ENCODE measurements around the gene MTOR.

MTOR gene

DNA sequence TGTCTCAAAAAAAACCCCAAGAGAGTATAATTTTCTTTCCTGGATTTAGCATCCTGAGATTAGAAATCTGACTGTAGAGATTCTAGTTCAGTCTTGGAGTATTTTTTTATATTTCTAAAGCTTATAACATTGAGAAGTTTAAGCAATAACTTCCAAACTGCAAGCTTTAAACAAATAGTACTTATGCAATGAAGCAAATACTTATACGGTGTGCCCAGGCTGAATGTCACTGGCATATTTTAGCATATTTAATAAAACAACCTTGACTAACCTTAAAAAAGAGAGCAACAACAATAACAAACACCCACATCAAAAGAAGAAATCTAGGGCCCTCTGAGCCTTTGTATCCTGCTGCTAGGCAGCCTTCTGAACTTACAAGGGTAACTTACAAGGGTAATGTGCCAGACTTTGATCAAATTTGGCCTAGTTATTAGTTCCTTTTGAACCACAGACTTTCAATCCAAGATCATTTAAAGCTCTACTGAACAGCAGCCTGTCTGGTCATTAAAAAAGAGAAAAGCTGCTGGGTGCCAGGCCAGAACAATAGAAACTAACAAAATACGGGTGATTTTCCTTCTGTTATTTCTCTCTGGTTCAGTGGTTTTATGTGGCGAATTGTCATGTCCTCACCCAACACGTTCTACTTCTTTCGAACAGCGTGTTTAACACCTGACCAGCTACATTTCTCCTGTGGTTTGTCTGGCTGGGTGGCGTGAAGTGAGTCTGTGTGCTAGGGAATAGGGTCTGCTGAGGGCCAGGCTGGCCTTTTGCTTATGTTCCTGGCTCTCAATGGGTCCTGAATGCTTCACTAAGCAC lies 16.2 kb downstream of the MTOR start:
- H3K4me3 Mint-ChIP-seq, result no peak overlapping the region
- H3K36me3 Mint-ChIP-seq (ENCODE audit: low read depth), result peaks cover 34% of the 10 kb centered on the region
- H3K9me3 Mint-ChIP-seq, result peaks cover 9% of the 10 kb centered on the region
- H3K27me3 Mint-ChIP-seq (ENCODE audit: low read depth, poor library complexity), result no peaks in the 10 kb centered on the region
- DNase-seq, result no peak
- TF ChIP-seq, protein P1, sequence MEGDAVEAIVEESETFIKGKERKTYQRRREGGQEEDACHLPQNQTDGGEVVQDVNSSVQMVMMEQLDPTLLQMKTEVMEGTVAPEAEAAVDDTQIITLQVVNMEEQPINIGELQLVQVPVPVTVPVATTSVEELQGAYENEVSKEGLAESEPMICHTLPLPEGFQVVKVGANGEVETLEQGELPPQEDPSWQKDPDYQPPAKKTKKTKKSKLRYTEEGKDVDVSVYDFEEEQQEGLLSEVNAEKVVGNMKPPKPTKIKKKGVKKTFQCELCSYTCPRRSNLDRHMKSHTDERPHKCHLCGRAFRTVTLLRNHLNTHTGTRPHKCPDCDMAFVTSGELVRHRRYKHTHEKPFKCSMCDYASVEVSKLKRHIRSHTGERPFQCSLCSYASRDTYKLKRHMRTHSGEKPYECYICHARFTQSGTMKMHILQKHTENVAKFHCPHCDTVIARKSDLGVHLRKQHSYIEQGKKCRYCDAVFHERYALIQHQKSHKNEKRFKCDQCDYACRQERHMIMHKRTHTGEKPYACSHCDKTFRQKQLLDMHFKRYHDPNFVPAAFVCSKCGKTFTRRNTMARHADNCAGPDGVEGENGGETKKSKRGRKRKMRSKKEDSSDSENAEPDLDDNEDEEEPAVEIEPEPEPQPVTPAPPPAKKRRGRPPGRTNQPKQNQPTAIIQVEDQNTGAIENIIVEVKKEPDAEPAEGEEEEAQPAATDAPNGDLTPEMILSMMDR (IDR thresholded peaks at IDR 0.05), result no peak
- peak overlapping the region; percentile 79 for H3K27ac Mint-ChIP-seq
- no peaks in the 10 kb centered on the region for H3K4me1 Mint-ChIP-seq

DNA sequence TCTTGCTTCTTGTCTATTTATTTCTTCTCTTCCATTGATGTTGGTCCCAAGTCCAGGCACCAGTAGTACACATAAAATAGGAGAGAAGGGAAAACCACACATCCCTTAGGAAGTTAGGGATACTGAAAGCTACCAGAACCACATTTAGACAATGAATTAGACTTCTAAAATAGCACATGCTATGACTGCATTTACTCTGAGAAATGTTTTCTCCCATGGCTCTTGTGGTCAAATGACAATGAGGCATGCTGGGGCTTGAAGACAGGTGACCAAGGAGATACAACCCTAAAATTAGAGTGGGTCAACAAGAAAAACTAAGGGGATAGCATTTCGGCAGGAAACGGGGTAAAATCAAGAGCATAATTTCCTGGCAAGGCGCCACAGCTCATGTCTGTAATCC lies 17.1 kb downstream of the MTOR start:
- H3K9me3 Mint-ChIP-seq, result peaks cover under 1% of the 10 kb centered on the region
- H3K4me3 Mint-ChIP-seq, result no peak overlapping the region
- TF ChIP-seq, protein P1 (IDR thresholded peaks at IDR 0.05), result no peak
- H3K36me3 Mint-ChIP-seq (ENCODE audit: low read depth), result peaks cover 31% of the 10 kb centered on the region
- no peaks in the 10 kb centered on the region for H3K4me1 Mint-ChIP-seq
- no peaks in the 10 kb centered on the region for H3K27me3 Mint-ChIP-seq (ENCODE audit: low read depth, poor library complexity)
- no peak overlapping the region for H3K27ac Mint-ChIP-seq
- DNase-seq, result no peak

DNA sequence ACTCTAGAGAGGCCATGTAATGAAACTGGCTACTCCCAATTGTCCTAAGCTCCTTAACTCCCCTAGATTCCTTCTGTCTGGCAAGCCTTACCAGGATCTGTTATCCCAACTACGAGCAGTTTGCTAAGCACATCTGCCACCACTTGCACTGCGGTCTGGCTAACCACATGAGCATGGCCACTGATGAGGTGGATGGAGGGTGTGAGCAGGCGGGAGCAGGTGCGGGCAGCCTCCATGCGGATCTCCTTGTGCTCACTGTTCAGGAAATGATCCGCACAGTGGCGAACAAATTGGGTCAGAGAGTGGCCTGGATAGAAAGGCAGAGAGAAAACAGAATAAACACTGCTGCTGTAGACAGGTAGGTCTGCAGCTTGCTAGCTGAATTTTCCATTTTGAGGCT lies 24.0 kb downstream of the MTOR start:
- peaks cover 3% of the 10 kb centered on the region for H3K27me3 Mint-ChIP-seq (ENCODE audit: low read depth, poor library complexity)

DNA sequence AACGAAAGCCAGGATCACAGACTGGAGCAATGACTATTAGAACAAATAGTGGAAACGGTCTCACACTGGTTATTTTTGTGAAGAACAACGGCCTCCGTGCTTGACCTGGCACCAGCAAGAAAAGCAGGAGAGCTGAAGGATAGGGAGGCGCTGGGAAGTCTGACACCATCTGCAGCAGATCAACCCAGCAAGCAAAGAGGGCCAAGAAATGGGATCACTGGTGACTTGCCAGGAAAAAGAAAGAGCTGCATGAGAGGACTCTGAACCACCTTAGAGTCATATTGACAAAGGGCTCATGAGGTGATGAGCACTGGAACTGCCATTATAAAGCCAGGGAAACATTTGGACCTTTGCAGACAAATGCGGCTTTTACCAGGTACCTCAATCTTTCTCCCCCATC lies 25.0 kb downstream of the MTOR start:
- Mint-ChIP-seq H3K4me1 (no peaks in the 10 kb centered on the region), H3K27ac (no peak overlapping the region), H3K4me3 (no peak overlapping the region), H3K27me3 (ENCODE audit: low read depth, poor library complexity) (peaks cover 3% of the 10 kb centered on the region), H3K9me3 (no peaks in the 10 kb centered on the region), H3K36me3 (ENCODE audit: low read depth) (peaks cover 63% of the 10 kb centered on the region)
- TF ChIP-seq, protein P1 (IDR thresholded peaks at IDR 0.05), result no peak
- no peak for DNase-seq

More for the DNA sequence above, 24.0 kb downstream of the MTOR start:
- TF ChIP-seq, protein P1 (IDR thresholded peaks at IDR 0.05), result no peak
- H3K4me3 Mint-ChIP-seq, result no peak overlapping the region
- H3K9me3 Mint-ChIP-seq, result no peaks in the 10 kb centered on the region
- DNase-seq, result no peak
- peaks cover 54% of the 10 kb centered on the region for H3K36me3 Mint-ChIP-seq (ENCODE audit: low read depth)
- no peak overlapping the region for H3K27ac Mint-ChIP-seq
- no peaks in the 10 kb centered on the region for H3K4me1 Mint-ChIP-seq

DNA sequence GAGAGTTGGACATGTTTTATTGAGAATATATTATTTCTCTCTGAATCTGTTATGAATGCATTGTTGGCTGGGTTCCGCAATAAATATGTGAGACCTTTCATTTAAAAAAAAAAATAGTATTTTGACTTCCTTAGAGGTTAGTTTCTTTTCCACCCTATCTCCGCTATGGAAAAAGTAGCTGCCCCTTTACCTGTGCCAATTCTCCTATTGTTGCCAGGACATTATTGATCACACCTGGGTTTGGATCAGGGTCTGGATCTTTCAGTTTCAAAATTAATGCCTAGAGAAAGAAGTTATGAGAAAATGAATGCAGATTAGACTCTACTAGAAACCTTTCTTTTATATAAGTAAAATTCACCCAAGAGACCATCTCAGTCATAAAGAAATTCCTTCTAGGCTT lies 29.1 kb downstream of the MTOR start:
- no peak for DNase-seq
- TF ChIP-seq, protein P1 (IDR thresholded peaks at IDR 0.05), result no peak
- H3K4me3 Mint-ChIP-seq, result no peak overlapping the region
- H3K4me1 Mint-ChIP-seq, result no peaks in the 10 kb centered on the region
- H3K36me3 Mint-ChIP-seq (ENCODE audit: low read depth), result peaks cover 72% of the 10 kb centered on the region
- peaks cover 3% of the 10 kb centered on the region for H3K27me3 Mint-ChIP-seq (ENCODE audit: low read depth, poor library complexity)
- H3K9me3 Mint-ChIP-seq, result no peaks in the 10 kb centered on the region
- H3K27ac Mint-ChIP-seq, result no peak overlapping the region

DNA sequence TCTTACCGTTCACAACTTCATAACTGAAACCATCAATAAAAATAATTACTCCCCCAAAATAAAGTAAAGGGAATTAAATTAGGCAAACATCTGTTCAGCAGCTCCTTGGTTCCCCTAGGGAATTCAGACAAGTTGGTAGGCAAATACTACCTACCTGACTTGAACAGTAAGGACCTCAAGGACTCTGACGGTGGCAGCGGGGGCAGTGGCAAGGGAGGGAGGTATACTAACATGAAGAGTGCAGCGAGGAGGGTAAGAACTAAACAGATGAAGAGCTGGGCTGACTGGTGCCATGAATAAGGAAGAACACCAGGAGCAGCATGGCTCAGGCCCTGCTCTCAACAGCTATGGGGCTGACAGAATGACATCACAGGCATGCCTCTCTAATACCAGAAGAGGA lies 33.1 kb downstream of the MTOR start:
- no peaks in the 10 kb centered on the region for H3K9me3 Mint-ChIP-seq
- H3K36me3 Mint-ChIP-seq (ENCODE audit: low read depth), result peaks cover 81% of the 10 kb centered on the region
- no peaks in the 10 kb centered on the region for H3K27me3 Mint-ChIP-seq (ENCODE audit: low read depth, poor library complexity)
- TF ChIP-seq, protein P1 (IDR thresholded peaks at IDR 0.05), result no peak
- H3K27ac Mint-ChIP-seq, result peak overlapping the region; percentile 52
- DNase-seq, result no peak
- peaks cover 6% of the 10 kb centered on the region for H3K4me1 Mint-ChIP-seq
- H3K4me3 Mint-ChIP-seq, result no peak overlapping the region
